NCI-H82 (cell line): ENCODE measurements around the gene CAPN5.
A peak's percentile ranks its signal among the peaks of the same experiment; 100 is the strongest.

Experiments used
- DNase-seq: peaks from one replicate; lab custom pipeline; 2025; lab: John Stamatoyannopoulos, UW

Gene CAPN5

GRCh38 chr11:77136074-77136473 is 69.3 kb downstream of the CAPN5 start:
- no peak for DNase-seq

- no peak for DNase-seq
These were observed 70.1 kb downstream of the CAPN5 start for GRCh38 chr11:77136784-77137420.

GRCh38 chr11:77137421-77137820 is 70.7 kb downstream of the CAPN5 start:
- DNase-seq = no peak

GRCh38 chr11:77138106-77138649 is 71.4 kb downstream of the CAPN5 start:
- DNase-seq = peak; percentile 53

GRCh38 chr11:77139201-77139600 is 72.4 kb downstream of the CAPN5 start:
- no peak for DNase-seq

- DNase-seq = peak; percentile 68
These were observed 73.6 kb downstream of the CAPN5 start for GRCh38 chr11:77140231-77140851.

- DNase-seq = no peak
These were observed 74.3 kb downstream of the CAPN5 start for GRCh38 chr11:77141034-77141433.

GRCh38 chr11:77141475-77141874 is 74.7 kb downstream of the CAPN5 start:
- DNase-seq = no peak

- DNase-seq = no peak
These were observed 75.6 kb downstream of the CAPN5 start for GRCh38 chr11:77142091-77142975.

GRCh38 chr11:77143405-77144020 is 76.7 kb downstream of the CAPN5 start:
- DNase-seq = no peak

- DNase-seq = no peak
These were observed 77.6 kb downstream of the CAPN5 start for GRCh38 chr11:77144196-77144856.

GRCh38 chr11:77144857-77145428 is 78.2 kb downstream of the CAPN5 start:
- no peak for DNase-seq

GRCh38 chr11:77146261-77147035 is 79.7 kb downstream of the CAPN5 start:
- DNase-seq = peak; percentile 48

GRCh38 chr11:77147036-77147315 is 80.2 kb downstream of the CAPN5 start:
- peak; percentile 48 for DNase-seq

- DNase-seq = peak; percentile 83
These were observed 81.0 kb downstream of the CAPN5 start for GRCh38 chr11:77147668-77148321.

- DNase-seq = no peak
These were observed 82.4 kb downstream of the CAPN5 start for GRCh38 chr11:77148963-77149715.

- no peak for DNase-seq
These were observed 83.1 kb downstream of the CAPN5 start for GRCh38 chr11:77149716-77150392.

- DNase-seq = no peak
These were observed 84.1 kb downstream of the CAPN5 start for GRCh38 chr11:77150836-77151235.
